GM21390 (cell line): ENCODE results near the gene TDRD5.
A peak's percentile ranks its signal among the peaks of the same experiment; 100 is the strongest.
"Not testable (repeated sequence)": the region's sequence is repeated elsewhere in the genome, so short reads cannot be mapped to it uniquely, and the experiment has no call there.

Experiments used
- ATAC-seq: cut with Tn5 transposase; IDR thresholded peaks from one replicate; pipeline ENCODE4 v1.9.1; 2021; ENCODE audit not compliant: unreplicated experiment

The TDRD5 gene

GRCh38 chr1:179598631-179599030, 7.0 kb downstream of the TDRD5 start:
- no peak for ATAC-seq

- ATAC-seq = no peak
These were observed 8.1 kb downstream of the TDRD5 start for GRCh38 chr1:179599623-179600249.

GRCh38 chr1:179601093-179601492, 9.5 kb downstream of the TDRD5 start:
- ATAC-seq = no peak

- no peak for ATAC-seq
These were observed 20.7 kb downstream of the TDRD5 start for GRCh38 chr1:179612361-179612760.

GRCh38 chr1:179630719-179631118, 39.1 kb downstream of the TDRD5 start:
- ATAC-seq = no peak

- peak; percentile 96 for ATAC-seq
These were observed 41.2 kb downstream of the TDRD5 start for GRCh38 chr1:179632868-179633267.

- ATAC-seq = no peak
These were observed 45.7 kb downstream of the TDRD5 start for GRCh38 chr1:179637211-179637860.

- no peak for ATAC-seq
These were observed 69.4 kb downstream of the TDRD5 start for GRCh38 chr1:179661018-179661417.

GRCh38 chr1:179663810-179664209, 72.2 kb downstream of the TDRD5 start:
- ATAC-seq = no peak

GRCh38 chr1:179677882-179678281, 86.2 kb downstream of the TDRD5 start:
- no peak for ATAC-seq

- not testable (repeated sequence) for ATAC-seq
These were observed 102.9 kb downstream of the TDRD5 start for GRCh38 chr1:179694530-179694929.

GRCh38 chr1:179702946-179703539, 111.4 kb downstream of the TDRD5 start:
- ATAC-seq = no peak

- ATAC-seq = no peak
These were observed 114.8 kb downstream of the TDRD5 start for GRCh38 chr1:179706339-179706941.

- no peak for ATAC-seq
These were observed 115.8 kb downstream of the TDRD5 start for GRCh38 chr1:179707406-179707805.

GRCh38 chr1:179708434-179709195, 117.0 kb downstream of the TDRD5 start:
- ATAC-seq = no peak

GRCh38 chr1:179709841-179710329, 118.3 kb downstream of the TDRD5 start:
- no peak for ATAC-seq

GRCh38 chr1:179714159-179714558, 122.5 kb downstream of the TDRD5 start:
- no peak for ATAC-seq

- ATAC-seq = no peak
These were observed 123.0 kb downstream of the TDRD5 start for GRCh38 chr1:179714623-179715022.

GRCh38 chr1:179719272-179719671, 127.6 kb downstream of the TDRD5 start:
- ATAC-seq = no peak

- ATAC-seq = no peak
These were observed 136.6 kb downstream of the TDRD5 start for GRCh38 chr1:179728271-179728670.

- no peak for ATAC-seq
These were observed 138.2 kb downstream of the TDRD5 start for GRCh38 chr1:179729881-179730280.
